Mucosa of descending colon (tissue), 3 donors: ENCODE measurements around the gene PLA2R1. TPM values are rescaled to one million over a fixed set of nuclear protein-coding genes. Genes with fewer than 3 reads are reported as not detected.
"Not testable (repeated sequence)": the region's sequence is repeated elsewhere in the genome, so short reads cannot be mapped to it uniquely, and the experiment has no call there.

Experiments used
- ATAC-seq: fragments of 200-7000 bp; cut with Tn5 transposase; one replicate; pipeline ENCODE4 v1.9.1; 2020; ENCODE audit warnings: mild to moderate bottlenecking, moderate library complexity
- DNase-seq, 3 donors: peaks; one replicate each; pipeline ENCODE4 v3.0.0-alpha.2; 2020
- H3K36me3 ChIP-seq: fragments of 200-600 bp; one replicate; pipeline ENCODE4 v1.8.0; 2021; ENCODE audit warnings: low read depth, mild to moderate bottlenecking
- H3K4me1 ChIP-seq: fragments of 200-600 bp; one replicate; pipeline ENCODE4 v1.8.0; 2021; ENCODE audit warnings: low read depth, mild to moderate bottlenecking
- H3K4me3 ChIP-seq: fragments of 200-600 bp; one replicate; pipeline ENCODE4 v1.8.0; 2021; ENCODE audit warnings: mild to moderate bottlenecking
- H3K9me3 ChIP-seq: fragments of 200-600 bp; one replicate; pipeline ENCODE4 v1.8.0; 2021; ENCODE audit warnings: mild to moderate bottlenecking
- intact Hi-C, 2 donors: fragments of 100-400 bp; cut with DNase I in 1 of 2; cut with micrococcal nuclease in 1 of 2; formaldehyde crosslinking; loops; one replicate each; pipeline versions ENCODE4 v1.11.0 to v1.11.1; 2022; cut with DNase I, micrococcal nuclease
- total RNA-seq, 3 donors: library from RNA; stranded (reverse); fragmentation: NEBNext Ultra II Directional in 2 of 3; extraction: Animal tissue kit (Norgen Biotek cat#: 25700) in 2 of 3; gene quantifications; one replicate each; pipeline versions ENCODE4 v1.2.1 to v1.2.4, GENCODE V29; 2021 to 2023
- TF ChIP-seq, protein P1 (sequence below): fragments of 200-600 bp; IDR thresholded peaks from one replicate; pipeline ENCODE4 v1.8.0; 2022; ENCODE audit warnings: antibody characterized with exemption, mild to moderate bottlenecking
- donor health status: DM: no; HTN: no; CAD: no; lungs with moderate emphysema.
- donor health status: DM: no; HTN: no; CAD: no.
- donor health status: DM: no; HTN: yes; CAD: no.

The PLA2R1 gene
- total RNA-seq, 3 donors from 2014 or later: 8.0 to 19.1 (median 11.1) TPM

DNA sequence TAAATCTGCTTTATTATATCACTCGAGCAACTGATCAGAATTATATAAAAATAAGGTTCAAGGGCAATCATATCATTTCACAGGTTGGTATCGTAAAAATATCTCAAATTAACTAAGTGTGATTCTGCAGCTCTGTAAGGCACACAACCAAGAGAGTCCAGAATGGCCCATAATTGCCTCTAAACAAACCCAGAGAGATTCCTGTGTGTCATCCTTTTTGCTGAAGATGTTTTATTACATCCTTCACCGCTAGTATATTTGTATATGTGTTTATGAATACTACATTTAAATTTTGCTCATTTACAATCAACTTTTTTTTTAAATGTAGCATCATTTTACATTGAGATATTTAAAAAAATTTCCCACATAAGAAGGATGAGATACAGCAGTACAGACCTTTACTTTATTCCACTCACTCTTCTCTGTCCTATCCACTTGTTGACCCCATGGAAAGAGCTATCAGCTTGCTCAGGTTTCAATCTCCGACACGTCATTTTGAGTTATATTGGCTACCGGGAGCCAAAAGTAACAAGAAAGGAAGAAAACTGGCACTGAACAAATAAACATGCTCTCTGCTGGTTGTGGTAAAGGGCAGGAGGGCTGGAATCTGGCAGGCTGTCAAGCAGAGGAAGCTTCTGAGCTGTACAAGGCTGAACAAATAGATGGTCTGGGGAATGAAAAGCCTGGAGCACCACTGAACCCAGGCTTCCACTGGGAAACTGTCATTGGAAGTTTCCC is 23.1 kb downstream of the PLA2R1 start:
- ATAC-seq: no peak
- H3K36me3 ChIP-seq: no peaks in the 10 kb centered on the region
- intact Hi-C loops: no loop called here
- H3K4me3 ChIP-seq: no peak overlapping the region
- no peaks in the 10 kb centered on the region for H3K9me3 ChIP-seq
- no peaks in the 10 kb centered on the region for H3K4me1 ChIP-seq
- DNase-seq: no peak
- TF ChIP-seq, protein P1, sequence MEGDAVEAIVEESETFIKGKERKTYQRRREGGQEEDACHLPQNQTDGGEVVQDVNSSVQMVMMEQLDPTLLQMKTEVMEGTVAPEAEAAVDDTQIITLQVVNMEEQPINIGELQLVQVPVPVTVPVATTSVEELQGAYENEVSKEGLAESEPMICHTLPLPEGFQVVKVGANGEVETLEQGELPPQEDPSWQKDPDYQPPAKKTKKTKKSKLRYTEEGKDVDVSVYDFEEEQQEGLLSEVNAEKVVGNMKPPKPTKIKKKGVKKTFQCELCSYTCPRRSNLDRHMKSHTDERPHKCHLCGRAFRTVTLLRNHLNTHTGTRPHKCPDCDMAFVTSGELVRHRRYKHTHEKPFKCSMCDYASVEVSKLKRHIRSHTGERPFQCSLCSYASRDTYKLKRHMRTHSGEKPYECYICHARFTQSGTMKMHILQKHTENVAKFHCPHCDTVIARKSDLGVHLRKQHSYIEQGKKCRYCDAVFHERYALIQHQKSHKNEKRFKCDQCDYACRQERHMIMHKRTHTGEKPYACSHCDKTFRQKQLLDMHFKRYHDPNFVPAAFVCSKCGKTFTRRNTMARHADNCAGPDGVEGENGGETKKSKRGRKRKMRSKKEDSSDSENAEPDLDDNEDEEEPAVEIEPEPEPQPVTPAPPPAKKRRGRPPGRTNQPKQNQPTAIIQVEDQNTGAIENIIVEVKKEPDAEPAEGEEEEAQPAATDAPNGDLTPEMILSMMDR: no peak

DNA sequence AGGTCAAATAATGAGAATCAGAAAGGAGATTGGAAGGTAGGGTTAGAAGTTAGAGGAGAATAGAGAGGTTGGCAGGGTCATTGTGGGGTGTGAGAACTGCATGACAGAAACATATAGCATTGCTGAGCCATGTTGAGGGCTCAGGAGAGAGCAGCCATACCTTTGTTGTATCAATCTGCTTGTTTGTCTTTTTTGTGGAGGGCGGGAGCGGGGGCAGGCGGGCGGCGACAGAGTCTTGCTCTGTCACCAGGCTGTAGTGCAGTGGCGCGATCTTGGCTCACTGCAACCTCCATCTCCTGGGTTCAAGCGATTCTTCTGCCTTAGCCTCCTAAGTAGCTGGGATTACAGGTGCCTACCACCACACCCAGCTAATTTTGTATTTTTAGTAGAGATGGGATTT is 23.8 kb downstream of the PLA2R1 start:
- ATAC-seq, H3K4me3 ChIP-seq, H3K4me1 ChIP-seq, intact Hi-C loops, H3K36me3 ChIP-seq, DNase-seq, H3K9me3 ChIP-seq: not testable (repeated sequence)

DNA sequence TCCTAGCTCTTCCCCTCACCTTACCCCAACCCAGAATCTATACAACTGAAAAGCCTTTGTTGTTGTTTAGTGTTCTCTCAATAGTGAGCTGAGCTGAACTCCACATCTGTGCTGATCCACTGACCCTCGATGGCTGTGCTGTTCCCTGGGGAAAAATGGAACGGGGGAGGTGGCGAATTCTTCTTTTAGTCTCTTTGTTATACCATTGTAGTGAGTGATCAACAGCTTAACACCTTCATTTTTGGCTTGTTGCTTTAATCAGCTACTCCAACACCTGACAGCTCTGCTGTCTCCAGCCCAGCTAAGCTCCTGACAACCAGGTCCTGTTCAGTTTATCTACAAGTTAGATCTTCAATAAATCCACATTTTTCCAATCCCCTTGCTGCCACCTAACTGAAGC is 25.7 kb downstream of the PLA2R1 start:
- H3K36me3 ChIP-seq: no peaks in the 10 kb centered on the region
- H3K4me3 ChIP-seq: no peak overlapping the region
- no peak for ATAC-seq
- intact Hi-C loops: no loop called here
- H3K9me3 ChIP-seq: no peaks in the 10 kb centered on the region
- DNase-seq: no peak
- no peaks in the 10 kb centered on the region for H3K4me1 ChIP-seq
- TF ChIP-seq, protein P1: no peak

DNA sequence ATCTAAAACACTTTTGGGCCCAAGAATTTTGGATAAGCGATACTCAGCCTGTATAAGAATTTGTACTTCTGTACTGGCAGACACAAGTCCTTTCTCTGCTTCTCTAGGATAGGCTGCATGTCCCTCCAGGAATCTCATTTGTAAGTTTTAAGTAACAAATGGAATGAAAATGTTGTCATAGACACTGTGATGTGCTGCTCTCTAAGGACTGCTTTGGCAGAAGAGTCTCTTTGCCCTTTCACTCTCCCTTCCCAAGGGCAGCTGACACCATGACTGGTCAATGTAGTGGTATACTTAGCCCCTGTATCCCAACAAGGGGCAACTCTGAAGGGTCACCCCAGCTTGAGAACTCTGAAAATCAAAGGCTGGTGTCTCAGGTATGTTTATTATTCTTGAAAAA is 27.3 kb downstream of the PLA2R1 start:
- TF ChIP-seq, protein P1: no peak
- intact Hi-C loops: no loop called here
- H3K36me3 ChIP-seq: no peaks in the 10 kb centered on the region
- no peaks in the 10 kb centered on the region for H3K9me3 ChIP-seq
- DNase-seq: no peak
- no peak overlapping the region for H3K4me3 ChIP-seq
- no peaks in the 10 kb centered on the region for H3K4me1 ChIP-seq
- ATAC-seq: no peak

DNA sequence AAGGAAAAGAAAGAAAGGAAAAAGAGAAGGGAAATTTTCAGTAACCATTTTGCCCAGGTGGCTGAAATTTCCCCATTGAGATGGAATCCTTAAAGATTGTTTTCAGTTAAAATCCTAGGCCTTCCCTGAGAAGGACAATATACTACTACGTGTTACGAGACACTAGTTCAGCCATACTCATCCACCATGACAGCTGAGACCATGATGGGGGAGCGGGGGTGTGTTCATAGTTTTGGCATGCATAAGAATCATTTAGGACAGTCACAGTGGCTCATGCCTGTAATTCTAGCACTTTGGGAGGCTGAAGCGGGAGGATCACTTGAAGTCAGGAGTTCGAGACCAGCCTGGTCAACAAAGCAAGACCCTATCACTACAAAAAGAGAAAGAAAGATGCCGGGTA is 28.0 kb downstream of the PLA2R1 start:
- ATAC-seq: no peak
- no peaks in the 10 kb centered on the region for H3K4me1 ChIP-seq
- no peaks in the 10 kb centered on the region for H3K36me3 ChIP-seq
- H3K9me3 ChIP-seq: no peaks in the 10 kb centered on the region
- intact Hi-C loops: no loop called here
- no peak overlapping the region for H3K4me3 ChIP-seq
- TF ChIP-seq, protein P1: no peak
- DNase-seq: no peak

DNA sequence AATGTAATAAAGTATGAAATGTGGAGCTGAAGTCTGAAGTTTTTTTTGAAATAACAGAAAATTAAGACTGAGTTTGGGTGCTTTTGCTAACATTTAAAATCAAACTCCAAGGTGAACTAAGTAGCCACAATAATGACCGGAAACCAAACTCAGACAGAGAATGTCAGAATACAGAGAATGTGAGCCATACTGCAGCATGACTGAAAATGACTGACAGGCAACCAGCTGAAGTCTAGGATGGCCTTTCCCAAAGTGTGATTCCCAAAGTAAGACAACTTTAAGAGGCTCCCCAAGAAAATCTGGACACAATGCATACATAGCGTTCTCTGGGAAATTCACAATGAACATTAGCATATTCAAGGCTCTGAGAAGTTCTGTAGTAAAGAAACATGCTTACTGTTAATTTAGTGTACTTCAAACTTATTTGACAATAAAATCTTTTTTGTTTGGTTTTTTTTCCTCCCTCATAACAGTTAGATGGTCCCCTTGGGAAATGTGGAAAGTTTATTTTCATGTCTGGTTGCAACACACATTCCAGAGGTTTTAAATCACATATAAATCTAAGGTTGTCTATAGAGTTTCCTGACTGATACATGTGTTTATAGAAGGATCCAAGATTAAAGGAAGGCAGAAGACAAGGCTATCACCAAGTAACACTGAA is 28.6 kb downstream of the PLA2R1 start:
- H3K9me3 ChIP-seq: no peaks in the 10 kb centered on the region
- no peaks in the 10 kb centered on the region for H3K4me1 ChIP-seq
- intact Hi-C loops: no loop called here
- no peak for DNase-seq
- H3K4me3 ChIP-seq: no peak overlapping the region
- ATAC-seq: no peak
- TF ChIP-seq, protein P1: no peak
- H3K36me3 ChIP-seq: no peaks in the 10 kb centered on the region
